Measurements from ENCODE around the gene EMSY.

EMSY gene

DNA sequence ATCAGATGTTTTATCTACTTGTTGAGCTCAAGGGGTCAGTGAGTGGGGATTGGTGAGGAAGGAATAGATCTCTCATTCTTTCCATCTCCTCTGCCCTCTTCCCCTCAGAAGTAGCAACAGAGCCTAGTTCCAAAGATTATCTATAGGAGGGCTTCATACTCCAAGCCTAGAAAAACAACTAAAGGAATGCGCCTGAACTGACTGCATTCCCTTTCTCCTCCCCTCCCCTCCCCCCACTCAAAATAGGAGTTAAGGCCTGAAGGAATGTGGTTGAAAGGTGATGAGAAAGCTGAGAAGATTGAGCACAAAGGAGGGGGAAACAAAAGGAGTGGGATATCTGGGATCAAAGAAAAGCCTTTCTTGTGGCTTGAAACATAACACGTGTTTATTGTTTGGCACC is 10.5 kb downstream of the EMSY start:
- DNase-seq = no peak

DNA sequence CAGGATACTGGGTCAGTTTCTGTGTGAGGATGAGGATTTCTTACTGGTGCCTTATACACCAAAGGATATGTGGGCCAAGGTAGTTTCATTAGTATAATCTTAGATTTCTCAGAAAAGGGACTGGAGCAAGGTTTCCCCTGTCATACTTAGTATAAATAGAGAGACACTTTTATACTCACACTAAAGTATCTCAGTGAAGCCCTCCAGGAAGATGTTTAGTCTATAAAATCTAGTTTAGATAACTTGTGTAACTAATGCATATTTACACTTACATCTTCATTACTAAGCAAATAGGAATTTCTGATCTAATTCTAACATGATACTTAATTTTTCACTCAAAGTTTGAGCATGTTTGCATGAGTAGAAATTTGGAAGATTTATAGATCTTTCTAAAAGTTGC is 11.1 kb downstream of the EMSY start:
- DNase-seq = no peak

DNA sequence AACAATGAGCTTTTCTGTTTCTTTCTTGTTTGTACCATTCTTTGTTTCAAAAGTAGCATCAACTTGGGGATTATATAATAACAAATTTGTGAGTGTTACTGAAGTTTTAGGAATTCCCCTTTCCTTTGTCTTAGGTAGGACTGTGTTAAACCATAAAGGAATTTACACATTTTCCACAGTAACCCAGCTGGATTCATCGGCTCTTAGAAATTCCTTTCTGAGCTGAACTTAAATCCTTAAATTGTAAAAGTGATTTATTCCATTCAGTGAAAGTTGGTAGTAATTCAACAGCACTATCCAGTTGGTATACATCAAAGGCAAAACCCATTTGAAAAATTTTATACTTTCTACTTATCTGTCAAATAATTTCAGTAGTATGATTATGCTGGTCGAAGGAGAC is 11.8 kb downstream of the EMSY start:
- DNase-seq = no peak

DNA sequence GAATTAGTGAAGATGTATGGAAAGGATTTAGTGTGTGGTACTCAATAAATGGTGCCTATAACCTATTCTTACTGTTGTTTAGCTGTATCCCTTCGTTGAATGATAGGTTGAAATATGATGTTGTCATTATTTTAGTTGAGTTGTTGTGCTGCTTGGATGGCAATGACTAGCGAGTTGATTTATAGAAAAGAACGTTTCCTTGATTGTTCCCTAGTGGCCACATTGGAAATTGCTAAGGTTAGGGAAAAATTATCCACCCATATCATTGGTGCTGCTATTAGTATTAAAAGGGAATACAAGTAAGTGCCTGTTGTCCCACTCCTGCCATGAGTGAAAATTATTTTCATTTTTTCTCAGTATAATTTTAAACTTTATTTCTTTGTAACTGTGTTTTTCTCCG is 14.5 kb downstream of the EMSY start:
- DNase-seq = no peak

DNA sequence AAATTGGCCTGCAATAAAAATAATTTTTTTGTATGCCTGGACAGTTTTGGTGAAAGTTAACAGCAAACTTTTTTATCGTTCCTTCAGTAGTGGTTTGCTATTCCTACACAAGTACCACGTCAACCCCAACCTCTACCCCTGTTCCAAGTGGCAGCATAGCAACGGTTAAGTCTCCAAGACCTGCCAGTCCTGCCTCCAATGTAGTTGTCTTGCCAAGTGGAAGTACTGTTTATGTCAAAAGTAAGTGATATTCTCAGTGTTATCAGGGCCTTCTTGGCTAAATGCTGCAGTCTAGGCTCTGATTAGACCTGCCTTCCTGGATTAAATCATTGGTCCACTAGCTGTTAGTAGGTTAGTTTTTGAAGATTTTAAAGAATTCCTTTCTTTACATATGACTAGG is 15.0 kb downstream of the EMSY start:
- no peak for DNase-seq

DNA sequence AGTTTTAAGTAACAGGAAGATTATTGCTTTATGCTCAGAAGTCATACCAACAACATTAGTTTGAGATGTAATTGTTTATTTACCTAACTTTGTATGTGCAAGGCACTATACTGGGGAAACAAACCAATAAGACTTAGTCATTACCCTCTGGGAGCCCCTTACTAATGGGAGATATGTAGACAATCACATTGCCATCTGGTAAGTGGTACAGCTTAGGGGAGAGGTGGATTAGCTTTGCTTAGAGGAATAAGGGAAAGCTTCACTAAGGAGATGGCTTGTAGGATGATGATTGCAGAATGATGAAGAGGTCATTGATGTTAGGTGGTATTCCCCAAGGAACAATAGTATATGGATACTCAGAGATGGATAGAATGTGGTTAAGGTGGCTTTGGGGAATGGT is 17.5 kb downstream of the EMSY start:
- DNase-seq = no peak

DNA sequence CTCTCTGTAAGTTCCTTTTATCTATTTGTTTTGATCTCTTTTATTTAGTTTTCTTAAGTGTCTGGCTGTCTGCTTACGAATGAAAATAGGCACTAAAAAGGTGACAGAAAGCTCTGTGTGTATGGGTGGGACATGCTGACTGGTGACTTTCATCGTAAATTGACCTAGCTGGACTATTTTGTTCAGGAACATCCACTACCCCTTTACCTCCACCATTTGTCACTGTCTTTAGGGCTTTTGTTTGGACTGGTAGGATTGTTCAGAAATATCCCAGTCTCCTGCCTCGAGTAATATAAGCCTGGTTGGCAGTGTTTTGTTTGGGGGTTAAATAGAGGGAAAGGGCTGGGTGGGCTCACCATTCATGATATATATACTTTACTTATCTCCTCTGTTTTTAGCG is 20.9 kb downstream of the EMSY start:
- no peak for DNase-seq

DNA sequence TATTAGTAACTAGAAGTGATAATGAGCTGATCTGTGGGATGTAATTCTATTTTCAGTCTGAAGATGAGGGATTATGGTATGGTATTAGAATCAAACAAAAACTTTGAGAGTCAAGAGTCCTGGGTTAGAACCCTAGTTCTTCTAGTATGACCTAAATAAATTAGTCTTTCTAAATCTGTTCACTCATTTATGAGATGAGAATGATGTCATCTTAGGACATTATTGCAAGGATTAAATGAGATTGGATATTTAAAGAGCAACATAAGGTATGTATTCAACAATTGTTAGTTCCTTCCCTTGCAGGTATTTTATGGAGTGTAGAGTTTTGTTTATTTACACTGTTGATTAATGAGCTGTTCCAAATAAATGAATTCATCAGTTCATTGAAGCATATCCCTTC is 21.8 kb downstream of the EMSY start:
- no peak for DNase-seq

DNA sequence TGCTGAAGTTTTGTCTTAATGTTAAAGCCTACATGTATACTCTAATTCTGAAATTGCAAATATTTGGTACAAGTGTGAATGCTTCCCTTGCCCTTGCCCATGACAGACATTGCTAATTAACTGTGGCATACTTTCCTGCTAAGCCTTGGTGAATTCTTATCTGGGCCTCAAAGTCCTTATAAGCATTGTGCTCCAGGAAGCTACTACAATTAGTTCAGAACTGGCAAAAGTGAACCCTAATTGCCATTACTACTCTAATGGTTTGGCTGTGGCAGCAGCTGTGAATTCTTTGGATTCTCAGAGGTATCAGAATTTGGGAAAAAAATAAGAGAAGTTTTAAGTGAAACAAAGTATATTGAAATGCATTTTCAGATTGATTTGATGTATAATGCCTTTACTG is 24.3 kb downstream of the EMSY start:
- no peak for DNase-seq

DNA sequence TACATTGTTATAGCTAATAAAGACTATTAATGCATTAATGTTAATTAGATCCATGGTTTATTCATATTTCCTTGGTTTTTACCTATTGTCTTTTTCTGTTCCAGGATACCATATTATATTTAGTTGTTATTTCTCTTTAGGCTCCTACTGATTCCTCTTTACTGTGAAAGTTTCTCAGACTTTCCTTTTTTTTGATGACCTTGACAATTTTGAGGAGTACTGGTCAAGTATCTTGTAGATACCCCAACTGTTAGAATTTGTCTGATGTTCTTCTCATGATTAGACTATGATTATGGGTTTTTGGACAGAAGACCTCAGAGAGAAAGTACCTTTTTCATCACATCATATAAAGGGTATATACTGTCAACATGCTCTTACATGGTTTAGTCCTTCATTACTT is 26.6 kb downstream of the EMSY start:
- DNase-seq = no peak

DNA sequence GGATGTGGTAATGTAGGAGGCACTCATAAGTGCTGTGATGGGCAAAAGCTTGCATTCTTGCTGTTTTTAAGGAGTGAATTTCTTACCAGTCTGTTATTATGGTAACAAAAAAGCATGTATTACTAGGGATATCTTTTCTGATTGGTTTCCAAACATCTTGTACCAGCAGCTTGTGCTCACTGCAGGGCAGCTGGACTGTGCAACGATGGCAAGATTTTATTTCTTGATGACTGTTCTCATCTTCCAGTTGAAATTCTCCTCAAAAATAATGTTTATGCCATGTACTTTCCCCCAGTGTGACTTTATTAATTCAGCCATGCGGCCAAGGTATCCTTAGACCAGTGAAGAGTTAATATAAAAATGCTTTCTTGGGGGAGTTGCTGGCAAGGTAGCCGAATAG is 35.4 kb downstream of the EMSY start:
- no peak for DNase-seq

DNA sequence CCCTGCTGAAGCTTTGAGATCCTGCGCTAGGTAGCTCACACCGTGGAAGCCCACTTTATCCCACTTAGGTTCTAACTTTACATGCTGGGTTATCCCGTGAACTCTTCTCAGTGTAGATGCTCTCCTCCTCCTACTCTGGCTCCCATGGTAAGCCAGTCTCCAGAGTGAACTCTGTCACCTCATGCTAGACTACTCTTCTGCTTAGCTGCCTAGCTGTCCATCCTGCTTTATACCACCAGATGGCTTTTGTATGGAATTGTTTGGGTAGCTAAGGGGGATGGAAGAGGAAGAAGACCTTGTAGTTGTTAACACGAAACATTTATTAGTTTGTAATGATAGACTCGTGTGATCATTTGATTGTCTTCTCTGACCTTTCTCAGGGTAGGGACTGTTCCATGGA is 46.8 kb downstream of the EMSY start:
- DNase-seq = no peak

DNA sequence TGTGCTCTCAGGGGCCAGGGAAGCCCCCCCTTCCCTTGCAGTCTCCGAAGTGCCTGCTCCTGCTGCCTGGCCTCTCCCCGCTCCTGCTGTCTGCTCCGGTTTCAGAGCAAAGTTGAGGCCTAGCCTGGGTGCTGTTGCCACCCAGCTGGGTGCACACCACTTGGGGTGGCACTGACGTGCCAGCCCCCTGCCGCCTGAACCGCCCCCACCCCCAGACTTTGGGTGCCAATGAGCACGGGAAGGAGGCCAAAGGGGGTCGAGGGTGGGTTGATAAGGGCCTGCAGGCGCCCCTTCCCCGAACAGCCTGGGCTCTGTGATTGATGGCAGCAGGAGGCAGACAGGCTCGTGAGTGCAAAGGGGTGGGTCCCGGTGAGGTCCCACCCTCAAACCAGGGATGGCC is 48.2 kb downstream of the EMSY start:
- DNase-seq = no peak

DNA sequence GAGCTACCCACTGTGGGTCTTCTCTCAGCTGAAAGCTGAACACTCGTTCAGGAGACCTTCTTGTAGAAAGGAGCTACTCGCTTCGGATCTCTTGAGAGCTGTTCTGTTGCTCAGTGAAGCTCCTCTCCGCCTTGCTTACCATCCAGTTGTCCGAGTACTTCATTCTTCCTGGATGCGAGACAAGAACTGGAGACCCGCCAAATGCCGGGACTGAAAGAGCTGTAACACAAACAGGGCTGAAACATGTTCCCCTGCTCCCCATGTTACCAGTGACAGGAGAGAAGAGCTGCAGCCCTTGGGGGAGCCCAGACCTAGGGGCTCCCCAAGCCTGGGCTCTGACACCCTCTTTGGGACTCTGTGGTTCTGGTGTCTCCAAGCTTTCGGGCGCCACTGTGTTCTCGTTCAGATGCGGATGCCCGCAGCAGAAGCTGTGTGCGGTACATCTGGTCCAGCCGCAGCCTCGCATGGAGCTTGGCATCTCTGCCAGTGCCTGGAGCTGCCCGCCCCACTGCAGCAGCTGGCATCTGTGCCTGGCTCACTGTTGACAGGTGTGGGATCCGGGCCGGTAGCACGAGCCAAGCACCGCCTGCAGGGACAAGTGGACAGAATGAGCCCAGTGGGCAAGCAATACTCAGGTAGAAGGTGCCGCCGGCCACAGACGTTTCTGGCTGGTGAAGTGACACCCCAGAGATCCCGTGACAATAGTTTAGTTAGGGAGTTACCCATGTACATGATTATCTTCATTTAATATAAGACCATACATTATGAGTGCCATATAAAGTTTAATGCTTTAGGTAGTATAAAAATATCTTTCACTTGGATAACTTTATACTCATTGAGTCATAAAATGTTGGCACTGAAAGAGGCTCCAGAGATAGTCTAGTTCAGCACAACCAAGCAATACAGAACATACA is 49.1 kb downstream of the EMSY start:
- no peak for DNase-seq

DNA sequence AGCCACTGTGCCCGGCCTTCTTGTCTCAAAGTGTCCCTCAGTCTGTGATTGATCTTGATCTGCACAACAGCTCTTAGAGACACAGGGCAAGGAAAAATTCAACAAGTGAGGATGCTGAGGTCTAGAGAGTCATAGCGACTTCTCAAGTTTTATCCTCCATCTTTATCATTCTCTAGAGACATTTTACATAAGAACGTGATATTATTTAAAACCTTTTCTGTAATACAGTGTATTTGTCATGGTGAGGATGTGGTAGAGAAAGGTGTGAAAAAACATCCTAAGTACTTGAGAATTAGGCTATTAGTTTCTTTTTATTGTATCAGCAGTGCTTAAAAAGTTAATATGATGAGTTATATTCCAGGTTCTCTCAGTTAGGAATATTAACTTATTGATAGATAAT is 50.2 kb downstream of the EMSY start:
- DNase-seq = no peak

DNA sequence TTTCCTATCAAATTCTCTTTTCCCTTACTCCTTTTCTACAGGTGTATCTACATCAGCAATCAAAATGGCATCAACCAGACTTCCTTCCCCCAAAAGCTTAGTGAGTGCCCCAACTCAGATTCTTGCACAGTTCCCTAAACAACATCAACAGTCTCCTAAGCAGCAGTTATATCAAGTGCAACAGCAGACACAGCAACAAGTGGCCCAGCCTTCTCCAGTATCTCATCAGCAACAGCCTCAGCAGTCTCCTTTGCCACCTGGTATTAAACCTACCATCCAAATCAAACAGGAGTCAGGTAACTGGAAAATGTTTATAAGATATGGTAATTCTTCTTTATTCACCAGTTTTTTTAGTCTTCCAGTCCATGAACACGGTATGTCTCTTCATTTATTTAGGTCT is 51.4 kb downstream of the EMSY start:
- no peak for DNase-seq

DNA sequence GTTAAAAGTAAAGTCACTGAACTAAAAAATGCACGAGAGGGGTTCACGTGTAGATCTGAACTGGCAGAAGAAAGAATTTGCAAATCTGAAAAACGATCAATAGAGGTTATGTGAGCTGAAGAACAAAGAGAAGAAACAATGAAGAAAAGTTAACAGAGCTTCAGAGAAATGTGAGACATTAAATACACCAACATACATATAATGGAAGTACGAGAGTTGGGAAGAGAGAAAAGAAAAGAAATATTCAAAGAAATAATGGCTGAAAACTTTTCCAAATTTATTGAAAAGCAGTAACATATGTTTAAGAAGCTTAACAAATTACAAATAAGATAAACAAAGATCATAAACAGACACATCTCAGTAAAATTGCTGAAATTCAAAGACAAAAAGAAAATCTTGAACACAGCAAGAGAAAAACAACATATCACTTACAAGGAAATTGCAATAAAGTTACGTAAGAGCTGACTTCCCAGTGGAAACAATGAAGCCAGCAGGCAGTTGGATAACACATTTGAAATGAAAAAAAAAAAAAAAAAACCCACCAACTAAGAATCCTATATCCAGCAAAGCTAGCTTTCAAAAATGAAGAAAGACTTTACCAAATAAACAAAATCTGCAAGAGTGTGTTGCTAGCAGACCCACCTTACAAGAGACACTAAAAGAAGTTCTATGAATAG is 56.8 kb downstream of the EMSY start:
- no peak for DNase-seq

DNA sequence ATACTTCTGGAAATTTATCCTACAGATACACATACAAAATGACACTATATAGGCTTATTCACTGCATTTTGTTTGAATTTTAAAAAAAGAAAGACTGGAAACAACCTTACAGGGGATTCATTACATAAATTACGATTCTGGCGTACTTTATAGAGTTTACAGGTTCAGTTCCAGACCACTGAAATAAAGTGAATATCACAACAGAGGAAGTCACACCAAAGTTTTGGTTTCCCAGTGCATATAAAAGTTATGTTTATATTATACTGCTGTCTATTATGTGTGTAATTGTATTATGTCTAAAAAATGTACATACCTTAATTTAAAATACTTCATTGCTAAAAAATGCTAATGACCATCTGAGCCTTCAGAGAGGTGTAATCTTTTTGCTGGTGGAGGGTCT is 62.0 kb downstream of the EMSY start:
- no peak for DNase-seq

DNA sequence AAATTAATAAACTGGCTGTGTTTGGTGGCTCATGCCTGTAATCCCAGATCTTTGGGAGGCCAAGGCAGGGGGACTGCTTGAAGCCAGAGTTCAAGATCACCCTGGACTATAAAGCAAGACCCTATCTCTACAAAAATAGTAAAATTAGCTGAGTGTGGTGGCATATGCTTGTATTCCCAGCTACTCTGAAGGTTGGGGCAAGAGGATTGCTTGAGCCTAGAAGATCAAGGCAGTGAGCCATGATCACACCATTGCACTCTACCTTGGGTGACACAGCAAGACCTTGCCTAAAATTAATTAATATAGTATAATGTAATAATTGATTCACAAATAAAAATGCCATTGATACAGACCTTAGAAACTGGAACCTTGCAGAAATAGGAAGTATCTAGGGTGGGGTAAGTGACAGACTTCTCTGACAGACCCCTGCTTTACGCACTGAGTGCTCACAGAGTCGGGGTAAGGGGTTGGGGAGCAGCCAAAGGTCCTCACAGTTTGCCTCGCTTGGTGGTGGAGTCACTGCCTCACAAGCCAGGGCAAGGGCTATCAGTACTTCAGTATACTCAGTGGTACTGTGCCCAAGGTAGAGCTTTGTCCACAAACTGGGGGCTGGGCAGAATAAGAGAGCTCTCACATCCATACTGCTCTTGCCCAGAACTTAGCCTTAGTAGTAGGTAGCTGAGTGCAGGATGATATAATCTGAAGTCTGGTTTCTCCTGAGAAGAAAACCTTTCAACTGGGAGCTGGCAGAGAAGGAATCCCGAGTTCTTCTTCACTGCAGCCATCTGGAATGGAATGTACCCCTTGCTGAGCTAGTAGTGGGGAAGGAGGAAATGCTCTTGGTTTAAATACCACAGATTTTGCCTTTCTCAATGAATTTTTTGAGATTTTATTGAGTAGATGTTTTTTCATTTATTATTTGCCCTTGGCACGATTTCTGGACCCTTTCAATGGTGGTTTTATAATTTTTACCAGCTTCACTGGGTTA is 65.5 kb downstream of the EMSY start:
- no peak for DNase-seq

DNA sequence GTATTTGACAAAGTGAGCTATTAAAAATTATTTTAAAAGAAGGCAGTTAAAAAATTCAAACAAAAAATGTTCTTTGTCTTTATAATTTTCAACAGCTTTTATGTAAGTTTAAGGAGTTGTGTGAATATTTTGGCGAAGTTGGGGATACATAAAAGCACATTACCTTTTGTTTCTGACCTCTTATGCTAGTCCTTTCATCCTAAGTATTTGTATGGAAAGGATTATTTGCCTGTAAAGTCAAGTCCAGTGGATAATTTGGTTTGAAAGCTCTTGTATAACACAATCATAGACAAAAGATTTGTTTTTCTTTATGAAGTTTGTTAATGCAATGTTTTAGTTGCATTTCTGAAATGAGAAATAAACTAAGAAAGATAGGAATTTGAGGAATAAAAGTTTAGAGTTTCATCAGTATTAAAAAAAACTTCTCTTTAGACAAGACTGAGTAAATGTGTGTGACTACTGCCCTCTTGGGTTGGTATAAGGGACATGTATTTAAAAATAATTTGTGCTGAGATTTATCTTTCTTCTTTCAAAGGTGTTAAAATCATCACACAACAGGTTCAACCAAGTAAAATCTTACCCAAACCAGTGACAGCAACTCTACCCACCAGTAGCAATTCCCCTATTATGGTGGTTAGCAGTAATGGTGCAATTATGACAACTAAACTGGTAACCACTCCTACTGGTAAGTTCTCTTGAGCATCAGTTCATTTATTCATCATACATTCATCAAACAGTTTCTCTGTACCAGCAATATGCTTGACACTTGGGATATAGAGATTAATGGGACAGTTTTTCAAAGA is 68.2 kb downstream of the EMSY start:
- DNase-seq = no peak

DNA sequence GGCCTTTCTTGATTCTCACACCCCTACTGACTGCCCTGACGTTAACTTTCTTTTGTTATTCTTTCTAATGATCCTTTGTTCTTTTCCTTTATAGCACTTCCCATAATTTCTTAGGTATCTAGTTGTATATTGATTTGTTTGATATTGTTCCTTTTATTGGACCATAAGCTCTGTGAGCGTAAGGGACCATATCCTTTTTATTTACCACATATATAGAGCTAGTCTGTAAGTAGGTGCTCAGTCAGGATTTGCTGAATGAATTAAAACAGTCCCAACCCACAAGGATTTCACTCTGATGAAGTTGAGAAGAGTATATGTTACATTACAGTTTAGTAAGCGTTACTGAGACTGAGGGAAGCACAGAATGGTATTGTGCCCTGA is 68.8 kb downstream of the EMSY start:
- DNase-seq = no peak

DNA sequence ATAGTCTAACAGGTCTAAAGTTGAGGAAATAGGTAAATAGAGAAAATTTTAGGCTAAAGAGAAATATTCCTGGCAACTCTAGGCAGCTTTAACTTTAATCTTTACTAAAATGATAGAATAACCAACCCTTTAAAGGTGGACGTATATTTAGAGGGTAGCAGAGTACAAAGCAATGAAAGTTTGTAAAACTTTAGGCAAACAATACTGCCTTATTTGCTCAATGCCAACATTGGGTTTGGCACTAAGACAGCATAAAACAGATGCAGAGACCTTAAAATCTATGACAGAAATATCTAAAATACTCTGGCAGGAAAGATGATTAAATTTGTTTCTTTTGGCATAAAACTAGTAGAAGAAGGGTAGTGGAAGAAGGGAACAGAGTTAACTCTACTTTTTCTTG is 70.7 kb downstream of the EMSY start:
- DNase-seq = no peak

DNA sequence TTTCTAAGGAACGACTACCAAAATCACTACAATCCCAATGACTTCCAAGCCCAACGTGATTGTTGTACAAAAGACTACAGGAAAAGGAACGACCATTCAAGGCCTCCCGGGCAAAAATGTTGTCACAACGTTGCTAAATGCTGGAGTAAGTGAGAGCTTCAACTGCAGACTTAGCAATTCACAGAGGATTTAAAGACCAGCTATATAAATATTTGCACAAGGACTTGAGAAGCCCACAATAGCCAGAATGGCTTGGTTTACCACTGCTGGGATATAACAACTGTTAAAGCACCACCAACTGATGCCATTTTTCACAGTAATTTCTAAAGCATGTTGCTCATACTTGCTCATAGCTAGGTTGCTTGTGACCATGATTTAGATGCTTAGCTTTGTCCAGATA is 78.3 kb downstream of the EMSY start:
- no peak for DNase-seq
